GM12874 (cell line): ENCODE results near the gene MPRIP.

ENCODE experiments used
- TF ChIP-seq, protein P1 (sequence below): IDR thresholded peaks from 2 replicates; pipeline ENCODE4 v1.5.1; 2011; ENCODE audit warnings: low read depth, mild to moderate bottlenecking, control low read depth, low read length, moderate library complexity; ENCODE audit not compliant: insufficient read depth

MPRIP gene

DNA sequence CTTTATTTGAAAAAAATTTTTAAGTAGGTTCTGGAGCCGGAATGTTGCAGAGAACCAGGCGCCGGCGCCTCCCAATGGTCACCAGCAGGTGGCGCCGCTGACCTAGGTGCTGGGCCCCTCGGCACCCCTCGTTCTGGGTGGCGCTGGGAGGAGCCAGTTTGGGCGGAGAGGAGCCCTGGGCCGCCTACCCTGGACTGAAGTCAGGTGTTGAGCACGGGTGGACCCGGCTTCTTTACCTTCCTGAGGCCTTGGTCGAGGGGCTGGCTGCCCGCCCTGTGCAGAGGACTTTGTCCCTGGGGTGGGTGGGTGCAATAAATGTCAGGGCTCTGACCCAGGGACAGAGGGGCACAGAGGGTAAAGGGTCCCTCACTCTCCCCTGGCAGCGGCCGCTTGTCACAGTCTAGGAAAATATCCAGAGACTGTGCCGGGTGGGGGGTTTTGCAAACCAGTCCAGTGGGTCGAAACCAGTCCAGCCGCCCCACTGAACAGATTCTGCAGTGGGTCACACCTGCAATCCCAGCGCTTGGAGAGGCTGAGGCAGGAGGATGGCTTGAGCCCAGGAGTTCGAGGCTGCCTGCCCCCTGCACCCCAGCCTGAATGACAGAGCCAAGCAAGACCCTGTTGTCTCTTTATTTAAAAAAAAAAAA is 40.3 kb upstream of the MPRIP start:
- TF ChIP-seq, protein P1, sequence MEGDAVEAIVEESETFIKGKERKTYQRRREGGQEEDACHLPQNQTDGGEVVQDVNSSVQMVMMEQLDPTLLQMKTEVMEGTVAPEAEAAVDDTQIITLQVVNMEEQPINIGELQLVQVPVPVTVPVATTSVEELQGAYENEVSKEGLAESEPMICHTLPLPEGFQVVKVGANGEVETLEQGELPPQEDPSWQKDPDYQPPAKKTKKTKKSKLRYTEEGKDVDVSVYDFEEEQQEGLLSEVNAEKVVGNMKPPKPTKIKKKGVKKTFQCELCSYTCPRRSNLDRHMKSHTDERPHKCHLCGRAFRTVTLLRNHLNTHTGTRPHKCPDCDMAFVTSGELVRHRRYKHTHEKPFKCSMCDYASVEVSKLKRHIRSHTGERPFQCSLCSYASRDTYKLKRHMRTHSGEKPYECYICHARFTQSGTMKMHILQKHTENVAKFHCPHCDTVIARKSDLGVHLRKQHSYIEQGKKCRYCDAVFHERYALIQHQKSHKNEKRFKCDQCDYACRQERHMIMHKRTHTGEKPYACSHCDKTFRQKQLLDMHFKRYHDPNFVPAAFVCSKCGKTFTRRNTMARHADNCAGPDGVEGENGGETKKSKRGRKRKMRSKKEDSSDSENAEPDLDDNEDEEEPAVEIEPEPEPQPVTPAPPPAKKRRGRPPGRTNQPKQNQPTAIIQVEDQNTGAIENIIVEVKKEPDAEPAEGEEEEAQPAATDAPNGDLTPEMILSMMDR, result peak; percentile 93

DNA sequence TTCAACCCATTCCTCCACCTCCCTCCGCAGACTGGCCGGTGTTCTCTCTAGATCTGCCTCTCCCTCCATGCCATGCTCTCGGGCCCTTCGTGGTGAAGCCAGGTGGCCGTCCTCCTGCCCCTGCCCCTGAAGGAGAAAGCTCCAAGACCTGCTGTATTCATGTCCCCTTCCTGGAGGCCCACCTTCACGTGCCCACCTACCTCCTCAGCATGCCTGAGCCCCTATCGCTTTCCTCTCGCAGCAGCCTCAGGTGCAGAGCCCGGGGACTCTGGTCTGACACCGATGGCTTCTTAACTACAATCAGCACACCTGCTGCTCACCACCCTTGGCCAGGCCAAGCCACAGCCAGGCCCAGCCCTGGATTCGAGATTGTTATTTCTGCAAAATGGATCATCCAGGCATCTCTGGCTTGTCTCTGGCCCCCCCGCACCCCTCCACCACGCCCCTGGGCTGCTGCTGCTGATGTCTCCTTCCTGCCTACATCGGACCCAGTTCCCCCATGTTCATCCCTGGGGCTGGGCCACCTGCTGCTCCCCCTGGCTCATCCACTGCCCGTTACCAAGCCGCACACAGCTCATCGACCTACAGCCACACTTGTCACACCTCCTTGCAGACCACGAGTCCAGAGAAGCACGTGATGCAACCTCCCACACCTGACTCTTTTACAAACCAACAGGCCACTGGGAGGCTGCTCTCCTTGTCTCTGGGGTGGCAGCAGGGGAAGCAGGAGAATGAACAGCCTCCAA is 37.8 kb upstream of the MPRIP start:
- TF ChIP-seq, protein P1, result no peak

DNA sequence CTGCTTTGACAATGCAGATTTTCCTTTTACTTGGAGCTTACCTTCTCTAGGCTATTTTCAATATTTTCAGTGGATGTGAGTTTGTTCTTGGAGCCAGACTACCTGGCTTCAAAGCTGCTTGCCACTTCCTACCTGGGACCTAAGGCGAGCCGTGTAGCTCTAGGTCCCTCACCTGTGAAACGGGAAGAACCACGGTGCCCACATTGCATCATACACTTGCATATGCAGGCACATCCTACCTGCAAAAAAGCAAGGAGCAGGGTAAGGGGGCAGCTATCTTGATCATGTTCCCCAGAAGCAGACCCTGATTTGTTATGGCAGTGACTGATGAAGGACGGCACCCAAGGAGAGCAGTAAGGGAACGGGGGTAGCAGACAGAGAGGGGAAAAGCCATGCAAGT is 27.0 kb upstream of the MPRIP start:
- TF ChIP-seq, protein P1, result no peak

DNA sequence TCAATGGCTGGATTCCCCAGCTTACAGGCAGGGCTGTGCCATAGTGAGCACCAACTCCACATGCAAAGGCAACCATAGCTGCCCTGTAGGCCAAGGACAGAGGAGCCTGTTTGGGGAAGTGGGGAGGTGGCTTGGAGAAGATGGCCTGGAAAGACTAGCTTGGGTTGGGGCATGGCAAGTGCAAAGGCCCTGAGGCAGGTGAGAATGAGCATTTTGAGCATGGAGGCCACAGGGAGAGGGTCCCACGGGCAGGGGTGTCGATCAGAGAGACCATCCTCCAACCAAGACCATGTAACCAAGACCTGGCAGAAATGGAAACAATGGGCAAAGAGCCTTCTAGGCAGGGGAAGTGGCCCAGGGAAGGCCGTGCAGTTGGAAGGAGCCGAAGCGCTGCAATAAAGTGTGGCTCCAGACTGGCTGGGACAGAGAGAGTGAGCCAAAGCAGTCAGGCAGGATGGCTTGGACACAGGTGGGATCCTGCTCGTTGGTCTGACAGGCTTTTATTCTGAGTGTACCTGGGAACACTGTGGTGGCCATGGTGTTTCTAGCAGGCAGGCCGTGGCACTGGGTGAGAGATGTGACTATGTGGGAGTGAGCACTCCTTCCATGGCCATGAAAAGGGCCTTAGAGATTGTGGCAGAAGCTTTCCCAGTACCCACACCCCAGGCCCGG is 24.8 kb upstream of the MPRIP start:
- TF ChIP-seq, protein P1, result no peak

DNA sequence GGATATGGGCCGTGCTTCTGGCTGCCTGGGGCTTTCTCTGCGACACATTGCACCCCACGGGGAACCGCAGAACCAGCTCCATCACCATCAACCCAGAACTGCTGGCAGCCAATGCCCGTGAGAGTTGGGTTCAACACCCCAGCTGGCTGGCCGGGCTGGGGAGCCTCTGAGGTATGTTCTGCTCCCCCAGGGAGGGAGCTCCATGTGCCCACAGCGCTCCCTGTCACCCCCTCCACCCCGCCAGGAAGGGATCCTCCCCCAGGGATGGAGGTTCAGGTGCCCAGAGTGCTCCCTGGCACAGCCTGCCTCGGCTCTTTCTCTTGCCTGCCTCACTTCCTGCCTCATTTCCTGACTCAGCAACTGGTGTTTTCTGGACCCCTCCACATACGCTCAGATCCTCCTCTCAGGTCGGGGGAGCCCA is 24.2 kb upstream of the MPRIP start:
- TF ChIP-seq, protein P1, result no peak

DNA sequence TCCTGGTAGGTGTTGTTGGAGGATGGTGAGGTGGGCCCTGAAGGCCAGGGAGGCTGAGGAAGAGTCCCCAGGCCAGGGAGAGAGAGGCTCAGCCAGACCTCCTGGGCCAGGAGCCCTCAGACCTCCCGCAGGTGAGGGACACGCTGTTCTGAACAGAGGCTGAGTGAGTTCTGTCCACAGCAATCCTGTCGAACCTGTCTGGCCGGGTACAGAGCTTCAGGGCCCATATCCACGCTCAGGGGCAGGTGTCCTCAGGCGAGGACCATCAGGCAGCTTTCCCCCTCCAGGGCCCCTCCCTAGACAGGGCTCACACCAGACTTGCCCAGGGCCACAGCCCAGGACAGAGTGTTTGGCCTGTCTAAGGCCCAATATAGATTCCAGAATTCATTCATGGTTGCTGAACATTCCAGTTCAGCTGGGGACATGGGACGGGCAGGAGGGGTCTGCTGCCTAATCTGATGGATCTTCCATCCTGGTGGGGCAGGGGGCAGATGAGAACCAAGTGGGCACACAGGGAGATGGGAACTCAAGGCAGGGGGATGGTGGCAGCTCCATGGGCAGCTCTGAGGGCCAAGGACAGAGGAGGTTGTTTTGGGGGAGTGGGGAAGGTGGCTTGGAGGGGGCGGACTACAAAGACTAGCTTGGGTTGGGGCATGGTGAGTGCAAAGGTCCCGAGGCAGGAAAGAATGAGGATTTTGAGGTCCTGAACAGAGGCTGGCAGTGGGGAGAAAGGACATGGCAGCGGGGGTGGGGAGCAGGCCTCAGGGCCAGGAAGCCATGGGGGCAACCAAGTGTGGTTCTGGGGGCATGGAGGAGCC is 23.4 kb upstream of the MPRIP start:
- TF ChIP-seq, protein P1, result no peak

DNA sequence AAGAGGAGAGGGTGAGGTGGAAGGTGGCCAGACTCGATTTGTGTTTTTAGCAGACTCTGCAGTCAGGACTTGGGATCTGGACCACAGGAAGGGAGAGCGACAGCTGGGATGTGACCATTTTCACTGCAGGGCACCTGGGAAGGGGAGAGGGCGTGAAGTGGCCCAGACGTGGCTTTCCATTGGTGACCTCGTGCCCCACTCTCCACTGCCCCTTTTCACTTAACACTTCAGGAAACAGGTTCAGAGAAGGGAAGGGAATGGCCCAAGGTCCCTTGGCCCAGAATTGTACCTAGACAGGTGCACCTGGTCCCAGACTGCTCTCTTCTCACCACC is 22.9 kb upstream of the MPRIP start:
- TF ChIP-seq, protein P1, result no peak
